PC-9 (cell line): ENCODE measurements around the gene TMEM126A. TPM values are rescaled to one million over a fixed set of nuclear protein-coding genes. Genes with fewer than 3 reads are reported as not detected.

Source experiments
- BruUV-seq: library from RNA; stranded (reverse); fragments of 400-500 nt; replicated peaks from 2 replicates; lab custom pipeline; 2021; lab: Mats Ljungman, UMichigan
- CTCF ChIA-PET: fragments of 300-600 bp; sonication (Branson Sonifier 250); formaldehyde crosslinking; loops from one replicate; lab custom pipeline; 2022; ENCODE audit warnings: antibody characterized with exemption; lab: Charles Lee
- POLR2A ChIA-PET: fragments of 300-600 bp; sonication (Branson Sonifier 250); formaldehyde crosslinking; loops from one replicate; lab custom pipeline; 2022; ENCODE audit warnings: antibody characterized with exemption; ENCODE audit not compliant: unreplicated experiment; lab: Charles Lee
- DNase-seq, 2 experiments: peaks; one replicate each; pipeline versions ENCODE4 v3.0.0 to v3.0.0-alpha.2; 2015 to 2022; ENCODE audit warnings: mixed read lengths in 1 of 2
- H2AFZ ChIP-seq: fragments of 200-600 bp; sonication (generic); 2 replicates; pipeline ENCODE4 v1.8.1; 2017; ENCODE audit warnings: antibody characterized with exemption
- H3F3A ChIP-seq: fragments of 200-600 bp; sonication (generic); 2 replicates; pipeline ENCODE4 v1.8.1; 2017; ENCODE audit warnings: antibody characterized with exemption, mild to moderate bottlenecking, low read depth; ENCODE audit not compliant: insufficient read depth
- H3K27ac ChIP-seq: fragments of 200-600 bp; sonication (generic); 2 replicates; pipeline ENCODE4 v1.6.1; 2016; ENCODE audit warnings: mixed run types
- H3K27me3 ChIP-seq: fragments of 200-600 bp; sonication (generic); 2 replicates; pipeline ENCODE4 v1.6.1; 2016; ENCODE audit warnings: low read depth, mixed run types; ENCODE audit not compliant: insufficient read depth
- H3K36me3 ChIP-seq: fragments of 200-600 bp; sonication (generic); 2 replicates; pipeline ENCODE4 v1.6.1; 2016; ENCODE audit warnings: low read depth, mixed run types
- H3K4me1 ChIP-seq: fragments of 200-600 bp; sonication (generic); replicated peaks from 2 replicates; pipeline ENCODE4 v1.6.1; 2016; ENCODE audit warnings: mixed run types; ENCODE audit not compliant: insufficient read depth
- H3K4me2 ChIP-seq: fragments of 200-600 bp; sonication (generic); 2 replicates; pipeline ENCODE4 v1.6.1; 2017; ENCODE audit warnings: mixed run types
- H3K4me3 ChIP-seq: fragments of 200-600 bp; sonication (generic); 2 replicates; pipeline ENCODE4 v1.6.1; 2016; ENCODE audit warnings: mixed run types
- H3K79me2 ChIP-seq: fragments of 200-600 bp; sonication (generic); 2 replicates; pipeline ENCODE4 v1.6.1; 2017; ENCODE audit warnings: low read depth, mixed run types
- H3K9me2 ChIP-seq: fragments of 200-600 bp; sonication (generic); 2 replicates; pipeline ENCODE4 v1.8.1; 2017; ENCODE audit warnings: mild to moderate bottlenecking; ENCODE audit not compliant: insufficient read depth
- H3K9me3 ChIP-seq: fragments of 200-600 bp; sonication (generic); 2 replicates; pipeline ENCODE4 v1.8.1; 2016; ENCODE audit warnings: low read depth; ENCODE audit not compliant: insufficient read depth
- H4K20me1 ChIP-seq: fragments of 200-600 bp; sonication (generic); 2 replicates; pipeline ENCODE4 v1.8.1; 2017; ENCODE audit not compliant: insufficient read depth
- EZH2 ChIP-seq: fragments of 200-600 bp; sonication (generic); IDR thresholded peaks from 2 replicates; pipeline ENCODE4 v1.8.0; 2017; ENCODE audit warnings: antibody characterized with exemption, low read depth
- intact Hi-C: fragments of 100-400 bp; cut with micrococcal nuclease; formaldehyde crosslinking; loops from one replicate; pipeline ENCODE4 v1.10.0; 2022; ENCODE audit not compliant: unreplicated experiment
- total RNA-seq: library from RNA; stranded (reverse); gene quantifications from 2 replicates; pipeline ENCODE4 v1.2.3, GENCODE V29; 2021
- TF ChIP-seq, protein P1 (sequence below): fragments of 200-600 bp; sonication (generic); conservative IDR thresholded peaks from 2 replicates; pipeline ENCODE4 v1.6.1; 2017; ENCODE audit warnings: mixed run types, antibody characterized with exemption, mild to moderate bottlenecking, moderate library complexity

The TMEM126A gene
- total RNA-seq, 1 experiment from 2014 or later, result 26.3 TPM

- Histone ChIP-seq H3K9me2 (no peaks in the 10 kb centered on the region), H3K27me3 (no peaks in the 10 kb centered on the region)
- intact Hi-C loops, result no loop called here
These were observed 28.3 kb upstream of the TMEM126A start for GRCh38 chr11:85619499-85619898.

GRCh38 chr11:85620256-85620655, 27.5 kb upstream of the TMEM126A start:
- Histone ChIP-seq H4K20me1 (no peaks in the 10 kb centered on the region), H2AFZ (no peak overlapping the region), H3K9me2 (no peaks in the 10 kb centered on the region), H3K4me3 (no peak overlapping the region), H3K79me2 (no peaks in the 10 kb centered on the region), H3K4me2 (no peak overlapping the region), H3K27me3 (no peaks in the 10 kb centered on the region), H3K27ac (no peak overlapping the region), H3K36me3 (no peaks in the 10 kb centered on the region), H3K9me3 (no peaks in the 10 kb centered on the region), H3K4me1 (peaks cover under 1% of the 10 kb centered on the region; the same call in 1 of the 2 replicates), H3F3A (no peaks in the 10 kb centered on the region)
- no TSS peak for BruUV-seq
- DNase-seq, result no peak
- intact Hi-C loops, result loop anchor here (10.0 kb wide), 1 partner anchor 225 kb away; no protein-coding TSS in a partner anchor
- POLR2A ChIA-PET, result no interaction called here
- TF ChIP-seq EZH2, result no peak
- TF ChIP-seq, protein P1, sequence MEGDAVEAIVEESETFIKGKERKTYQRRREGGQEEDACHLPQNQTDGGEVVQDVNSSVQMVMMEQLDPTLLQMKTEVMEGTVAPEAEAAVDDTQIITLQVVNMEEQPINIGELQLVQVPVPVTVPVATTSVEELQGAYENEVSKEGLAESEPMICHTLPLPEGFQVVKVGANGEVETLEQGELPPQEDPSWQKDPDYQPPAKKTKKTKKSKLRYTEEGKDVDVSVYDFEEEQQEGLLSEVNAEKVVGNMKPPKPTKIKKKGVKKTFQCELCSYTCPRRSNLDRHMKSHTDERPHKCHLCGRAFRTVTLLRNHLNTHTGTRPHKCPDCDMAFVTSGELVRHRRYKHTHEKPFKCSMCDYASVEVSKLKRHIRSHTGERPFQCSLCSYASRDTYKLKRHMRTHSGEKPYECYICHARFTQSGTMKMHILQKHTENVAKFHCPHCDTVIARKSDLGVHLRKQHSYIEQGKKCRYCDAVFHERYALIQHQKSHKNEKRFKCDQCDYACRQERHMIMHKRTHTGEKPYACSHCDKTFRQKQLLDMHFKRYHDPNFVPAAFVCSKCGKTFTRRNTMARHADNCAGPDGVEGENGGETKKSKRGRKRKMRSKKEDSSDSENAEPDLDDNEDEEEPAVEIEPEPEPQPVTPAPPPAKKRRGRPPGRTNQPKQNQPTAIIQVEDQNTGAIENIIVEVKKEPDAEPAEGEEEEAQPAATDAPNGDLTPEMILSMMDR, result no peak
- CTCF ChIA-PET, result no interaction called here

More at GRCh38 chr11:85619499-85619898, 28.3 kb upstream of the TMEM126A start:
- no peaks in the 10 kb centered on the region for H3K9me3 ChIP-seq
- H3K4me2 ChIP-seq, result no peak overlapping the region
- H3K36me3 ChIP-seq, result no peaks in the 10 kb centered on the region
- no peak overlapping the region for H3K4me3 ChIP-seq
- no peaks in the 10 kb centered on the region for H3K4me1 ChIP-seq
- no peak for DNase-seq
- H3K27ac ChIP-seq, result no peak overlapping the region
- CTCF ChIA-PET, result no interaction called here
- H3F3A ChIP-seq, result no peaks in the 10 kb centered on the region
- TF ChIP-seq, protein P1, result no peak
- no peak for TF ChIP-seq EZH2
- POLR2A ChIA-PET, result no interaction called here
- no peaks in the 10 kb centered on the region for H3K79me2 ChIP-seq
- no peak overlapping the region for H2AFZ ChIP-seq
- no peaks in the 10 kb centered on the region for H4K20me1 ChIP-seq
- no TSS peak for BruUV-seq

GRCh38 chr11:85626496-85626895, 21.3 kb upstream of the TMEM126A start:
- Histone ChIP-seq H2AFZ (peak overlapping the region; percentile 89; the same call in 1 of the 2 replicates), H3F3A (peaks cover 6% of the 10 kb centered on the region; the same call in 1 of the 2 replicates), H3K79me2 (peaks cover 36% of the 10 kb centered on the region), H3K4me3 (peak overlapping the region; percentile 79; the same call in 1 of the 2 replicates), H3K9me3 (no peaks in the 10 kb centered on the region), H3K36me3 (peaks cover 6% of the 10 kb centered on the region), H3K27ac (peak overlapping the region; percentile 35; the same call in 1 of the 2 replicates), H3K27me3 (no peaks in the 10 kb centered on the region), H3K4me1 (peaks cover 29% of the 10 kb centered on the region), H4K20me1 (no peaks in the 10 kb centered on the region), H3K4me2 (peak overlapping the region; percentile 84), H3K9me2 (no peaks in the 10 kb centered on the region)
- no peak for TF ChIP-seq EZH2
- TF ChIP-seq, protein P1, result no peak
- no peak for DNase-seq
- intact Hi-C loops, result loop anchor here (10.0 kb wide), 1 partner anchor 218 kb away; no protein-coding TSS in a partner anchor
- BruUV-seq, result no TSS peak
- ChIA-PET POLR2A (no interaction called here), CTCF (no interaction called here)
